ENCODE results near the gene TMEM169.

DNA sequence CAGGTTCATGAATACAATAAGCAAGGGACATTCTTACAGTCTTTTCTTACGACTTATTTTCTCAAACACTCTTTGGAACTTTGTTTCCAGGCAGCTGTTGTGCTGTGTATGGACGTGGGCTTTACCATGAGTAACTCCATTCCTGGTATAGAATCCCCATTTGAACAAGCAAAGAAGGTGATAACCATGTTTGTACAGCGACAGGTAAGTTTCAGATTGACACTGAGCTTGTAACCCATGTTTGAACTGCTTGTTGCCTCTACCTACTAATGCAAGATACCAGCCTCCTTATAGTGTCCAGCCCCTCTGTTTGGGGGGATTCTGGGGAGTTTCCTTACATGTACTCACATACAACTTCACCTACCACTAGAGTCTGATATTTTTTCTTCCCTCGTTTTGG lies 31.2 kb downstream of the TMEM169 start:
- TF ChIP-seq CTCF (IDR thresholded peaks at IDR 0.05) (no peak), POLR2AphosphoS5 (IDR thresholded peaks at IDR 0.05) (no peak), EP300 (IDR thresholded peaks at IDR 0.05) (no peak)
